HG03045 (cell line): ENCODE data around the gene SMG9.

Experiments
- ATAC-seq: cut with Tn5 transposase; IDR thresholded peaks from one replicate; pipeline ENCODE4 v1.9.1; 2021; ENCODE audit warnings: mild to moderate bottlenecking, moderate library complexity; ENCODE audit not compliant: unreplicated experiment

The SMG9 gene

DNA sequence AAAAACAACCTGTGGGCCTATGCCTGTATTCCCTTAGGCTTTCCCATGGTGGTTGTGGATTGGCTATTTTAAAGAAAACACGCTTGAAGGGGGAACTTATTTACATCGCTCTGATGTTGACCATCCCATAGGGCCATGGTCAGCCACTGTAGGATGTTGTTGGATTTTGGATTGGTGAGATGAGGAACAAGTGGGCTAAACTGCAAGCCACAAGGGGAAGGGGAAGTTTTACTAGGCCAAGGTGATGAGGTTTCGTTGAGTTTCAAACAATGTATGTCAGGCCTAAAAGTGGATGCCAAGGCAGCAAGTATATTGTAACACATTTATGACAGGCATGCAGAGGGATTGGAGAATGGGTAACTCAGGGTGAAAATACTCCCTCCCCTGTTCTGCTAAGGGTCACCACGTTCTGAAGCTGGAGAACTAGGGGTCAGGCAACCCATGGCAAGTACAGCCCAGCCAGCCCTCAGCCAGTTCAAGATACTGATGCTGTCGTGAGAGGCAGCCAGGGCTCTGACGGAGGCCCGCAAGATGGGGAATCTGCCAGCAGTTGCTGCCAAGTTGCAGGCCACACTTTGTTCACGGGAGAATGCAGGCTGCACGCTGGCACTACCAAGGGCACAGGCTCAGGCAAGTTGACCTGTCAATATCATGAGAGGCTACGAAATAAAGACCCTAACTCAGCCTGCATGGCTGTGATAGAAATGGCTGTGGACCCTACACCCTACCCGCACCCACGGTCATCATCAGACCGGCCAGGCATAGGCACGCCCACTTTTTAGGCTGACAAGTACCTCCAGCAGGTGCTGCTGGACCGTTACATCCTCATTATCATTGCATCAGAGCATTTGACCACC lies 27.8 kb downstream of the SMG9 start:
- no peak for ATAC-seq

GRCh38 chr19:43725468-43725867 lies 29.3 kb downstream of the SMG9 start:
- no peak for ATAC-seq

- ATAC-seq: no peak
These were observed 29.9 kb downstream of the SMG9 start for GRCh38 chr19:43724896-43725295.

GRCh38 chr19:43723588-43723987 lies 31.2 kb downstream of the SMG9 start:
- ATAC-seq: no peak

- no peak for ATAC-seq
These were observed 33.2 kb downstream of the SMG9 start for GRCh38 chr19:43721469-43722048.

DNA sequence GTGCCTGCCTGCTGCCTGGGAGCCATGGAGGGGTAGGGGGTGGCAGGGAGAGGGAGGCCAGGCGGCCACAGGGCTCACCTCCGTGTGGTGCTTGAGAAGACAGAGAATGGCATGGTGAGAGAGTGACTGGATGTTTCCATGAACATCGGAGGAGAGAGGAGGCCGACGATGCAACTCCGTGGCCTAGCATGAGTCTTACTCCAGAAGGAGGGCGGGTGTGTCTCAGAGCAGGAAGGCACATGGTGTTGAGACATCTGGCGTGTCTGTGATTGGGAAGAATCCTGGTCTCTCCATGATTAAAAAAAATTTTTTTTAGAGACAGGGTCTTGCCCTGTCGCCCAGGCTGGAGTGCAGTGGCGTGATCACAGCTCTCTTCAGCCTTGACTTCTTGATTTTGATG lies 33.8 kb downstream of the SMG9 start:
- no peak for ATAC-seq

DNA sequence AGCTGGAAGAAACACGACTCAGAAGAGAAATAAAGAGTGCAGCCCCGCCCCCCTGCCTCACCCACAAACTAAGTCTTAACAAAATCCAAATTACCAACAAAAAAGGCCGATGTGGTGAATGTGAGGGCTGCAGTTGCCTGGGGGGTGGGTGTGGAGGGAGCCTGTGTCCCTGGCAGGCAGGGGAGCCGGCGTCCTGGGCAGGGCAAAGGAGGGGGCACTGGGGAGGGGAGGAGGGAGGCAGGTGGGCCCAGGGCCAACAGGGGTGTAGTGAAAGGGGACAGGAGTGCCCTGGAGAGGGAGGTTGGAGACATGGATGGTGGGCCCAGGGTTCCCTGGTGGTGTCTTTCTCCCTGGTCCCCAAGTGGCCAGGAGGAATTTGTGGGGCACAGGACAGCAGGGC lies 34.8 kb downstream of the SMG9 start:
- ATAC-seq: no peak

- no peak for ATAC-seq
These were observed 35.3 kb downstream of the SMG9 start for GRCh38 chr19:43719378-43719868.

GRCh38 chr19:43718627-43719377 lies 36.0 kb downstream of the SMG9 start:
- ATAC-seq: no peak

DNA sequence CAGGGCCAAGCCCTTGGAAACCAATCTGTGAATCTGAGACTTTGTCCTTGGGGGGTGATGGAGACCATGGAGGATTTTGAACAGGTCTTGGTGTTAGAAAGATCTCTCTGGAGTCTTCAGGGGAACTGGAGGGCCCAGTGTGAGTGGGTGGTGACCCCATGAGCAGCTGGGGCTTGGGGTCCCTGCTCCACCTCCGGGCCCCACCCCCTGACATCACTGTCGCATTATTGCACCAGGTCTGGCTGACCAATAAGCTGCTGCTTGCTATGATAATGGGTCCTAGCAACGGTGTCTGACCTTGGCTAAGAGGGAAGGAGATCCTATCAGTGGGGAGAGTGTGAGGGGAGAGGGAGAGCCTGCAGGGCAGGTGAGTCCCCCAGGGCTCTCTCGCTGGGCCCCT lies 39.0 kb downstream of the SMG9 start, which contains the start of gene IRGC:
IRGC (plus strand) TSS at position 301 of the 400 bp plus-strand sequence. CDS start 2,483 bp downstream, outside the sequence.
- ATAC-seq: no peak

- no peak for ATAC-seq
These were observed 41.6 kb downstream of the SMG9 start for GRCh38 chr19:43713208-43713607.

- no peak for ATAC-seq
These were observed 42.9 kb downstream of the SMG9 start for GRCh38 chr19:43711751-43712355.

GRCh38 chr19:43708716-43709115 lies 46.0 kb downstream of the SMG9 start:
- no peak for ATAC-seq

DNA sequence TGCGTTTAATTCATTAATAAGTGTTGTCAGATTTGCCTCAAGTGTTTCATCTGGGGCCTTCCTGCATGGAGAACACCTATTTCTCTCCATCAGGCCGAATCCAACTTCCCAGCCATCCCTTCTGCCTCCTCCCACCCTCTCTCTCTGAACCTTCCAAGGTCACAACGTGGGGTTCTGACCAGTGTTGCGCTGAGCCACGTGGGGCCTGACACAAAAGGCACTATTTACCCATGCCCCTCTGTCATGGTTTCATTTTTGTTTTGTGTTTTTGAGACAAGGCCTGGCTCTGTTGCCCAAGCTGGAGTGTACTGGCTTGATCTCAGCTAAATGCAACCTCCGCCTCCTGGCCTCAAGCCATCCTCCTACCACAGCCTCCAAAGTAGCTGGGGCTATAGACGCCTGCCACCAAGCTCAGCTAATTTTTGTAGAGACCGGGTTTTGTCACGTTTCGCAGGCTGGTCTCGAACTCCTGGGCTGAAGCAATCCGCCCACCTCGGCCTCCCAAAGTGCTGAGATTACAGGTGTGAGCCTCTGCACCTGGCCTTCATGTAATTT lies 47.5 kb downstream of the SMG9 start:
- no peak for ATAC-seq

GRCh38 chr19:43705729-43706128 lies 49.0 kb downstream of the SMG9 start:
- ATAC-seq: no peak

DNA sequence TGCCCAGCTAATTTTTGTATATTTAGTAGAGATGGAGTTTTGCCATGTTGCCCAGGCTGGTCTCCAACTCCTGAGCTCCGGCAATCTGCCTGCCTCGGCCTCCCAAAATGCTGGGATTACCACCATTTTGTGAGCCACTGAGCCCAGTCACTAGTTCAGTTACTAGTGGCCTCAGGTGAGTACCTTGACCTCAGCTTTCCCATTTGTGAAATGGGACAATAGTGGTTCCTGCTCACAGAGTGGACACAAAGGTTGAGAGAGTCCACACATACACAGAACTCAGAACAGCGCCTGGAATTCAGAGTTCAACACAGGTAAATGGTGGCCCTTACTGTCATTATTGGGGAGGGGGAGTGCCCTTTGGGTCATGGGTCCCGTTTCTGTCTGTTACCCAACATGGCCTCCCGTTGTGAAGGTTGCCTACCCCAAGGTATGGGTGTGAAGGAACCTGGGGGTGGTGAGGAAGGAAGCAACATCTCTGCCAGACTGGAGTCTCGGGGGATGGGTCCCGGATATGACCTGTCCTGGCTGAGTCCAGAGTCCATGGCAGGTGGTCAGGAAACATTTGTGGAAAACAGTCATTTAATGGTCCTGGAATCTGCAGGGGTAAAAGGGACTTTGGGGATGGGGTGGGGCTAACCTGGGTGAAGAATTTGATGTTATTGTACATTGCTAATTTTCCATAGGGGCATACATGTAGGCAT lies 50.6 kb downstream of the SMG9 start:
- no peak for ATAC-seq

DNA sequence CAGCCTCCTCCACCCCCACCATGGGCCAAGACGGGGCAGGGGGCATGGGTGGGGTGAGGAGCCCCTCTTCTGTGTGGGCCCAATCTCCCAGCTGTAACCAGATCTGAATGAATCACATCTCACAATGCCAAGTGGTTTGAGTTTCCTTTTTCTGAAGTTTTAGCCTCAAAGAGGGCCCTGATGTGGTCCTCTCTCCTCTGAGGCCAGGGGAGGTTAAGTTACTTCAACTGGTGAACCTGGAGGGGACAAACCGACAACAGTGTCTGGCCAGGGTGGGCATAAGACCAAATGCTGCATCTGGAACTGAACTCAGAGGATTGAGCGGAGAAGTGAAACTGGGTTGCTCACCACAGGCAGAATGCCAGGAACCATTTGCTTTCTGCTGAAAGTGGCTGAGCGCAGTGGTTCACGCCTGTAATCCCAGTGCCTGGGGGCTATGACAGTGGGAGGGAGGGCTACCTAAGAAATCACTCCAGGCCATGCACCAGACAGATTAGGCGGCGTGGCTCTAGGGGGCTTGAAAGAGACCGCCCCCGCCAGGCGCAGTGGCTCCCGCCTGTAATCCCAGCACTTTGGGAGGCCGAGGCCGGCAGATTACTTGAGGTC lies 54.3 kb downstream of the SMG9 start:
- no peak for ATAC-seq

DNA sequence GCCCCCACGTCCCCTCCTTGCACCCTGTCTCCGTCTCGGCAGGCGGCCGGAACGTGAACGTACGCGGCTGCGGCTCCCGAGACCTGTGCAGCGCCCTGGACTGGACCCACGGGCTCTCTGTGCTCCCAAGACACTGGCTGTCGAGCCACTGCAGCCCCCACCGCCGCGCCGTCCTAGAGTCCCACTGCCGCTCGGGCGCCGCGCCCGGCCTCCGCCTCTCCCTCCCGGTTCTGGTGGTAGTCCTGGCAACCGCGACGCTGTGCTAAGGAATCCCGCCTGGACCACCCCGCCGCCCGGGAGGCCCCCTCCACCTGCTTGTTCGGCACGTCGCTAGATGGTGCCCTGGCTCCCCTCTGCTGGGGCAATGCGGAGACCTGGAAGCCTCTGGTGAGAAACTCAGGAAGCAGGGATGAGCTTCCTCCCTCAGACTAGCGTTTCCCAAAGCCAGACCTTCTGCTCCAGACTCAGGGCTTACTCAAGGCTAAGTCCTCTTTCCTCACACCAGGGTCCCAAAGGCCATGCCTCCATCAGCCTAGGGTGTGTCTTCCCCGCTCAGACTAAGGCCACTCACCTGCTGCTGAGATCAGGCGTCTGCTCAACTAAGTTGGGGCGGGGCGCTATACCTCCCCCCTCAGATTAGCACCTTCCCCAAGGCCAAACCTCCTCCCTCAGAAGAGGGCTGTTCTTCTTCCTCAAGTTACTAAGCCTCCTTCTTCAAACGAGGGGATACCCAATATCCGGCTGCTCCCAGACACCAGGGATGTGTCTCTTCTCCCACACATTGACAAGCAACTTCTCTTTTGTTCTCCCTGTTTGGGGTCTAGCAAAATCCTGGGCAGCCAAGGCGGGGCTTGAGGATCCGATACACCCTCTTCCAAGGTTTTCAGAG lies 55.0 kb downstream of the SMG9 start:
- ATAC-seq: no peak

GRCh38 chr19:43697295-43697694 lies 57.5 kb downstream of the SMG9 start:
- ATAC-seq: no peak
